Astrocyte (in vitro differentiated cells and primary cell): ENCODE results near the gene HAGHL. TPM values are rescaled to one million over a fixed set of nuclear protein-coding genes. Genes with fewer than 3 reads are reported as not detected.

Experiments used
- DNase-seq: peaks from one replicate; pipeline ENCODE4 v3.0.0-alpha.2; 2010; ENCODE audit warnings: low read depth
- FAIRE-seq: peaks from 2 replicates; lab custom pipeline; 2011; peaks lifted over from hg19 to GRCh38; lab: Jason Lieb, UNC
- H2AFZ ChIP-seq: 2 replicates; pipeline ENCODE4 v1.6.0; 2012; ENCODE audit warnings: low read depth, low read length, inconsistent platforms
- H3K27ac ChIP-seq: 2 replicates; pipeline ENCODE4 v1.5.1; 2011; ENCODE audit warnings: low read depth, low read length, inconsistent platforms
- H3K27me3 ChIP-seq: 2 replicates; pipeline ENCODE4 v1.6.0; 2011; ENCODE audit warnings: low read length, inconsistent platforms; ENCODE audit not compliant: insufficient read depth
- H3K36me3 ChIP-seq: 2 replicates; pipeline ENCODE4 v1.5.1; 2011; ENCODE audit warnings: low read length, inconsistent platforms; ENCODE audit not compliant: insufficient read depth
- H3K4me1 ChIP-seq: 2 replicates; pipeline ENCODE4 v1.5.1; 2011; ENCODE audit warnings: low read length, inconsistent platforms; ENCODE audit not compliant: insufficient read depth
- H3K4me2 ChIP-seq: 2 replicates; pipeline ENCODE4 v1.6.0; 2012; ENCODE audit warnings: low read length, inconsistent platforms
- H3K4me3 ChIP-seq: 2 replicates; pipeline ENCODE4 v1.5.1; 2011; ENCODE audit warnings: low read depth, mild to moderate bottlenecking, low read length, inconsistent platforms; ENCODE audit not compliant: insufficient read depth
- H3K79me2 ChIP-seq: 2 replicates; pipeline ENCODE4 v1.6.0; 2012; ENCODE audit warnings: mild to moderate bottlenecking, low read length, inconsistent platforms; ENCODE audit not compliant: insufficient read depth
- H3K9ac ChIP-seq: 2 replicates; pipeline ENCODE4 v1.6.0; 2012; ENCODE audit warnings: mild to moderate bottlenecking, low read length, inconsistent platforms
- H3K9me3 ChIP-seq: 2 replicates; pipeline ENCODE4 v1.5.1; 2012; ENCODE audit warnings: low read depth, mild to moderate bottlenecking, low read length, inconsistent platforms; ENCODE audit not compliant: insufficient read depth
- H4K20me1 ChIP-seq: 2 replicates; pipeline ENCODE4 v1.6.0; 2012; ENCODE audit warnings: low read length, inconsistent platforms; ENCODE audit not compliant: insufficient read depth
- H3K27ac Mint-ChIP-seq: one replicate; pipeline ENCODE4 v1.8.0; 2021; ENCODE audit warnings: mild to moderate bottlenecking, mixed read lengths; ENCODE audit not compliant: unreplicated experiment
- H3K27me3 Mint-ChIP-seq: one replicate; pipeline ENCODE4 v1.8.0; 2021; ENCODE audit warnings: low read depth, mixed read lengths; ENCODE audit not compliant: unreplicated experiment
- H3K36me3 Mint-ChIP-seq: one replicate; pipeline ENCODE4 v1.8.0; 2021; ENCODE audit warnings: low read depth, mixed read lengths; ENCODE audit not compliant: unreplicated experiment
- H3K4me1 Mint-ChIP-seq: one replicate; pipeline ENCODE4 v1.8.0; 2021; ENCODE audit warnings: low read depth, mixed read lengths; ENCODE audit not compliant: unreplicated experiment
- H3K4me3 Mint-ChIP-seq: one replicate; pipeline ENCODE4 v1.8.0; 2021; ENCODE audit warnings: mild to moderate bottlenecking, moderate library complexity, mixed read lengths; ENCODE audit not compliant: unreplicated experiment
- H3K9me3 Mint-ChIP-seq: one replicate; pipeline ENCODE4 v1.8.0; 2021; ENCODE audit warnings: mild to moderate bottlenecking, mixed read lengths; ENCODE audit not compliant: unreplicated experiment
- CTCF ChIP-seq: IDR thresholded peaks from 2 replicates; pipeline ENCODE4 v1.5.1; 2011; ENCODE audit warnings: low read depth, mild to moderate bottlenecking, inconsistent platforms, low read length, moderate library complexity; ENCODE audit not compliant: insufficient read depth
- EZH2 ChIP-seq: IDR thresholded peaks from 2 replicates; pipeline ENCODE4 v1.6.1; 2012; ENCODE audit warnings: mild to moderate bottlenecking, low read length, inconsistent platforms; ENCODE audit not compliant: insufficient read depth
- total RNA-seq: library from RNA; stranded (reverse); gene quantifications from 2 replicates; pipeline ENCODE4 v1.2.1, GENCODE V29; 2021

Gene HAGHL
- total RNA-seq, 1 donor from 2014 or later, result 15.5 TPM

- H3K27me3 ChIP-seq, result peaks cover 38% of the 10 kb centered on the region
- H3K4me1 Mint-ChIP-seq, result no peaks in the 10 kb centered on the region
Observed at GRCh38 chr16:702341-702740, 24.6 kb upstream of the HAGHL start.

GRCh38 chr16:703406-703805, 23.5 kb upstream of the HAGHL start:
- TF ChIP-seq EZH2 (no peak), CTCF (no peak)
- peaks cover 49% of the 10 kb centered on the region for H3K27me3 Mint-ChIP-seq
- FAIRE-seq, result no peak

More at GRCh38 chr16:702341-702740, 24.6 kb upstream of the HAGHL start:
- Mint-ChIP-seq H3K36me3 (no peaks in the 10 kb centered on the region), H3K9me3 (peaks cover 2% of the 10 kb centered on the region), H3K27me3 (peaks cover 49% of the 10 kb centered on the region), H3K4me3 (no peak overlapping the region), H3K27ac (peak overlapping the region; percentile 38)
- Histone ChIP-seq H3K9ac (no peak overlapping the region), H2AFZ (no peak overlapping the region), H3K27ac (no peak overlapping the region), H3K4me1 (peaks cover 2% of the 10 kb centered on the region), H4K20me1 (peaks cover 28% of the 10 kb centered on the region), H3K9me3 (no peaks in the 10 kb centered on the region), H3K36me3 (no peaks in the 10 kb centered on the region), H3K79me2 (no peaks in the 10 kb centered on the region), H3K4me3 (no peak overlapping the region), H3K4me2 (no peak overlapping the region)
- FAIRE-seq (no peak), DNase-seq (no peak)
- TF ChIP-seq EZH2, result no peak
- no peak for TF ChIP-seq CTCF

GRCh38 chr16:704047-704446, 22.9 kb upstream of the HAGHL start:
- FAIRE-seq, result no peak
- no peak overlapping the region for H3K4me3 ChIP-seq

More at GRCh38 chr16:703406-703805, 23.5 kb upstream of the HAGHL start:
- no peak overlapping the region for H3K27ac Mint-ChIP-seq
- no peak overlapping the region for H3K9ac ChIP-seq
- no peak overlapping the region for H3K4me3 Mint-ChIP-seq
- no peak for DNase-seq
- no peaks in the 10 kb centered on the region for H3K36me3 ChIP-seq
- no peaks in the 10 kb centered on the region for H3K9me3 ChIP-seq
- H3K36me3 Mint-ChIP-seq, result no peaks in the 10 kb centered on the region
- H3K27me3 ChIP-seq, result peaks cover 41% of the 10 kb centered on the region
- H3K4me1 Mint-ChIP-seq, result no peaks in the 10 kb centered on the region
- H3K9me3 Mint-ChIP-seq, result peaks cover 5% of the 10 kb centered on the region
- peaks cover 28% of the 10 kb centered on the region for H4K20me1 ChIP-seq
- peaks cover 2% of the 10 kb centered on the region for H3K4me1 ChIP-seq
- no peak overlapping the region for H3K27ac ChIP-seq
- H3K4me3 ChIP-seq, result no peak overlapping the region
- H2AFZ ChIP-seq, result no peak overlapping the region
- H3K79me2 ChIP-seq, result no peaks in the 10 kb centered on the region
- no peak overlapping the region for H3K4me2 ChIP-seq

More at GRCh38 chr16:704047-704446, 22.9 kb upstream of the HAGHL start:
- H3K9ac ChIP-seq, result no peak overlapping the region
- H3K9me3 ChIP-seq, result no peaks in the 10 kb centered on the region
- H3K4me3 Mint-ChIP-seq, result no peak overlapping the region
- H3K27me3 Mint-ChIP-seq, result peaks cover 49% of the 10 kb centered on the region
- no peaks in the 10 kb centered on the region for H3K4me1 Mint-ChIP-seq
- H3K9me3 Mint-ChIP-seq, result peaks cover 5% of the 10 kb centered on the region
- H3K27ac Mint-ChIP-seq, result no peak overlapping the region
- no peaks in the 10 kb centered on the region for H3K79me2 ChIP-seq
- peaks cover 30% of the 10 kb centered on the region for H4K20me1 ChIP-seq
- H3K36me3 Mint-ChIP-seq, result no peaks in the 10 kb centered on the region
- DNase-seq, result no peak
- no peaks in the 10 kb centered on the region for H3K36me3 ChIP-seq
- H3K27me3 ChIP-seq, result peaks cover 43% of the 10 kb centered on the region
- TF ChIP-seq EZH2 (no peak), CTCF (no peak)
- no peak overlapping the region for H3K4me2 ChIP-seq
- peaks cover 2% of the 10 kb centered on the region for H3K4me1 ChIP-seq
- H3K27ac ChIP-seq, result no peak overlapping the region
- H2AFZ ChIP-seq, result no peak overlapping the region
